ENCODE data around the gene ANO1.

ANO1 gene

GRCh38 chr11:70054004-70054403 lies 24.1 kb upstream of the ANO1 start:
- DNase-seq, result no peak

GRCh38 chr11:70055444-70055843 lies 22.7 kb upstream of the ANO1 start:
- DNase-seq, result no peak

- no peak for DNase-seq
Observed at GRCh38 chr11:70057080-70057479, 21.0 kb upstream of the ANO1 start.

- DNase-seq, result no peak
Observed at GRCh38 chr11:70059971-70060370, 18.1 kb upstream of the ANO1 start.

GRCh38 chr11:70060611-70061293 lies 17.4 kb upstream of the ANO1 start:
- DNase-seq, result no peak

GRCh38 chr11:70061734-70062133 lies 16.4 kb upstream of the ANO1 start:
- DNase-seq, result no peak

GRCh38 chr11:70063121-70063520 lies 15.0 kb upstream of the ANO1 start:
- no peak for DNase-seq

GRCh38 chr11:70063555-70063954 lies 14.6 kb upstream of the ANO1 start:
- DNase-seq, result no peak

GRCh38 chr11:70064008-70064725 lies 13.9 kb upstream of the ANO1 start:
- no peak for DNase-seq

- no peak for DNase-seq
Observed at GRCh38 chr11:70064726-70065317, 13.3 kb upstream of the ANO1 start.

- no peak for DNase-seq
Observed at GRCh38 chr11:70065318-70066135, 12.6 kb upstream of the ANO1 start.

- DNase-seq, result no peak
Observed at GRCh38 chr11:70066136-70066520, 12.0 kb upstream of the ANO1 start.

- DNase-seq, result no peak
Observed at GRCh38 chr11:70066628-70067027, 11.5 kb upstream of the ANO1 start.

GRCh38 chr11:70067036-70067435 lies 11.1 kb upstream of the ANO1 start:
- no peak for DNase-seq

- no peak for DNase-seq
Observed at GRCh38 chr11:70067591-70068341, 10.4 kb upstream of the ANO1 start.

GRCh38 chr11:70068345-70068744 lies 9.8 kb upstream of the ANO1 start:
- DNase-seq, result no peak

- no peak for DNase-seq
Observed at GRCh38 chr11:70068950-70069349, 9.2 kb upstream of the ANO1 start.

GRCh38 chr11:70070706-70071105 lies 7.4 kb upstream of the ANO1 start:
- DNase-seq, result no peak

GRCh38 chr11:70071996-70072395 lies 6.1 kb upstream of the ANO1 start:
- no peak for DNase-seq

- DNase-seq, result no peak
Observed at GRCh38 chr11:70072461-70072860, 5.7 kb upstream of the ANO1 start.

GRCh38 chr11:70072861-70073755 lies 5.0 kb upstream of the ANO1 start:
- no peak for DNase-seq
